ENCODE data around the gene PITPNM1.
"Not testable (repeated sequence)": the region's sequence is repeated elsewhere in the genome, so short reads cannot be mapped to it uniquely, and the experiment has no call there.

Gene PITPNM1

GRCh38 chr11:67489885-67490726 lies 15.1 kb downstream of the PITPNM1 start:
- DNase-seq (ENCODE audit: low spot score) = no peak

- DNase-seq (ENCODE audit: low spot score) = no peak
Observed at GRCh38 chr11:67489203-67489884, 15.8 kb downstream of the PITPNM1 start.

- DNase-seq (ENCODE audit: low spot score) = peak; percentile 69
Observed at GRCh38 chr11:67486481-67487195, 18.5 kb downstream of the PITPNM1 start.

GRCh38 chr11:67485873-67486361 lies 19.2 kb downstream of the PITPNM1 start:
- DNase-seq (ENCODE audit: low spot score) = peak; percentile 84

GRCh38 chr11:67484847-67485311 lies 20.3 kb downstream of the PITPNM1 start:
- DNase-seq (ENCODE audit: low spot score) = peak; percentile 87

GRCh38 chr11:67483831-67484665 lies 21.1 kb downstream of the PITPNM1 start:
- peak; percentile 67 for DNase-seq (ENCODE audit: low spot score)

GRCh38 chr11:67482827-67483798 lies 22.1 kb downstream of the PITPNM1 start, which contains the start of gene AIP:
TSS of gene AIP (plus strand) at chr11:67483026. CDS start at chr11:67483159, 133 bp downstream.
- DNase-seq (ENCODE audit: low spot score) = peak; percentile 99

GRCh38 chr11:67482275-67482826 lies 22.8 kb downstream of the PITPNM1 start:
- no peak for DNase-seq (ENCODE audit: low spot score)

- DNase-seq (ENCODE audit: low spot score) = not testable (repeated sequence)
Observed at GRCh38 chr11:67477344-67478050, 27.7 kb downstream of the PITPNM1 start.

GRCh38 chr11:67476692-67477091 lies 28.5 kb downstream of the PITPNM1 start:
- not testable (repeated sequence) for DNase-seq (ENCODE audit: low spot score)

GRCh38 chr11:67472882-67473281 lies 32.3 kb downstream of the PITPNM1 start:
- DNase-seq (ENCODE audit: low spot score) = no peak

GRCh38 chr11:67470337-67471002 lies 34.7 kb downstream of the PITPNM1 start:
- no peak for DNase-seq (ENCODE audit: low spot score)

- no peak for DNase-seq (ENCODE audit: low spot score)
Observed at GRCh38 chr11:67469508-67469811, 35.7 kb downstream of the PITPNM1 start.

- peak; percentile 95 for DNase-seq (ENCODE audit: low spot score)
Observed at GRCh38 chr11:67468759-67469507, 36.2 kb downstream of the PITPNM1 start, which contains the start of gene TMEM134. TSS of gene TMEM134 (minus strand) at chr11:67469251. CDS start at chr11:67469192, 59 bp downstream.

GRCh38 chr11:67468456-67468758 lies 36.8 kb downstream of the PITPNM1 start:
- DNase-seq (ENCODE audit: low spot score) = no peak

GRCh38 chr11:67468056-67468455 lies 37.1 kb downstream of the PITPNM1 start:
- DNase-seq (ENCODE audit: low spot score) = no peak

GRCh38 chr11:67466962-67467771 lies 38.0 kb downstream of the PITPNM1 start:
- DNase-seq (ENCODE audit: low spot score) = no peak

Data from activated CD4-positive, alpha-beta T cell treated with anti-CD3 and anti-CD28 coated beads, Interleukin-2, Interleukin-4, amounts not matched to agents 100 ng/mL and 50 ng/mL, durations not matched to agents 16 hours and 8 hours (primary cell).